Measurements from ENCODE around the gene NABP2. TPM values are rescaled to one million over a fixed set of nuclear protein-coding genes. Genes with fewer than 3 reads are reported as not detected.

The NABP2 gene
- polyA plus RNA-seq, result 54.3 and 79.1 TPM in 2 replicates
- polyA minus RNA-seq, result 25.8 and 25.9 TPM in 2 replicates

DNA sequence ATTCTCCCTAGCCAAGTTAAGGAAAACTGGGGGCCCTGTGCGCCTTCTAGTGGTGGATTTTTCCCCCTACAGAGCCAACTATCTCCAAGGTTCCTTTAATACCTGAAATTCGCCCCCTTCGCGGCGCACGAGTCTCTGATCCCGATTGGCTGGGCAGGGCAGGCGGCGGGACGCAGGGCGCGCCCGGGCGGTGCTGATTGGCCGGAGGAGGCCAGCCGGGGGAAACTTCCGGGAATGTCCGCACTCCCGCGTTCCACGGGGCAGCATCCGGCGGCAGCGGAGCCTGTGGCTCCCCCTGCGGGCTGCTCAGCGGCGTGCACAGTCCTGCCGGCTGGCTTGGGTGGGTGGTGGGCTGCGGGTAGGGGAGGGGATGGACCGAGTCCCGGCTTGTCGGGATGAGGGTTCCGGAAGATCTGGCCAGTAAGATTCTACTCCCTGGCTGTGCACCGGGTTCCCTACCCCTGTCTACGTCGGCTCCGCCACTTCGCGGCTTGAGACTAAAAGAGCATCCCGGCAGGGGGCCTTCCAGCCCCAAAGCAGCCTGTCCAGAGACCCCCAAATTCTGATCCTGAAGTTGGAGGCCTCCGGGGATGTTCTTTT, at the start of gene NABP2:
NABP2 (plus strand) TSS at position 241 of the 600 bp plus-strand sequence. CDS start 515 bp downstream, outside the sequence.
- no peaks in the 10 kb centered on the region for H3K36me3 ChIP-seq (ENCODE audit: insufficient read depth, low read length)
- TF ChIP-seq RAD21 (conservative IDR thresholded peaks at IDR 0.05) (peak; percentile 75), MXI1 (conservative IDR thresholded peaks at IDR 0.05; ENCODE audit: poor library complexity, severe bottlenecking) (peak; percentile 87), EZH2 (IDR thresholded peaks at IDR 0.05; ENCODE audit: borderline replicate concordance, insufficient read depth, low read length, poor library complexity, severe bottlenecking) (no peak), EP300 (conservative IDR thresholded peaks at IDR 0.05; ENCODE audit: poor library complexity, severe bottlenecking) (peak; percentile 46), POLR2AphosphoS5 (IDR thresholded peaks at IDR 0.05) (peak; percentile 68), SMC3 (conservative IDR thresholded peaks at IDR 0.05; ENCODE audit: poor library complexity) (peak; percentile 89), TAF1 (IDR thresholded peaks at IDR 0.05; ENCODE audit: low read depth) (peak; percentile 86)
- TF ChIP-seq, protein P1, sequence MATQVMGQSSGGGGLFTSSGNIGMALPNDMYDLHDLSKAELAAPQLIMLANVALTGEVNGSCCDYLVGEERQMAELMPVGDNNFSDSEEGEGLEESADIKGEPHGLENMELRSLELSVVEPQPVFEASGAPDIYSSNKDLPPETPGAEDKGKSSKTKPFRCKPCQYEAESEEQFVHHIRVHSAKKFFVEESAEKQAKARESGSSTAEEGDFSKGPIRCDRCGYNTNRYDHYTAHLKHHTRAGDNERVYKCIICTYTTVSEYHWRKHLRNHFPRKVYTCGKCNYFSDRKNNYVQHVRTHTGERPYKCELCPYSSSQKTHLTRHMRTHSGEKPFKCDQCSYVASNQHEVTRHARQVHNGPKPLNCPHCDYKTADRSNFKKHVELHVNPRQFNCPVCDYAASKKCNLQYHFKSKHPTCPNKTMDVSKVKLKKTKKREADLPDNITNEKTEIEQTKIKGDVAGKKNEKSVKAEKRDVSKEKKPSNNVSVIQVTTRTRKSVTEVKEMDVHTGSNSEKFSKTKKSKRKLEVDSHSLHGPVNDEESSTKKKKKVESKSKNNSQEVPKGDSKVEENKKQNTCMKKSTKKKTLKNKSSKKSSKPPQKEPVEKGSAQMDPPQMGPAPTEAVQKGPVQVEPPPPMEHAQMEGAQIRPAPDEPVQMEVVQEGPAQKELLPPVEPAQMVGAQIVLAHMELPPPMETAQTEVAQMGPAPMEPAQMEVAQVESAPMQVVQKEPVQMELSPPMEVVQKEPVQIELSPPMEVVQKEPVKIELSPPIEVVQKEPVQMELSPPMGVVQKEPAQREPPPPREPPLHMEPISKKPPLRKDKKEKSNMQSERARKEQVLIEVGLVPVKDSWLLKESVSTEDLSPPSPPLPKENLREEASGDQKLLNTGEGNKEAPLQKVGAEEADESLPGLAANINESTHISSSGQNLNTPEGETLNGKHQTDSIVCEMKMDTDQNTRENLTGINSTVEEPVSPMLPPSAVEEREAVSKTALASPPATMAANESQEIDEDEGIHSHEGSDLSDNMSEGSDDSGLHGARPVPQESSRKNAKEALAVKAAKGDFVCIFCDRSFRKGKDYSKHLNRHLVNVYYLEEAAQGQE (IDR thresholded peaks at IDR 0.05; ENCODE audit: borderline replicate concordance), result peak; percentile 96
- TF ChIP-seq, protein P2, sequence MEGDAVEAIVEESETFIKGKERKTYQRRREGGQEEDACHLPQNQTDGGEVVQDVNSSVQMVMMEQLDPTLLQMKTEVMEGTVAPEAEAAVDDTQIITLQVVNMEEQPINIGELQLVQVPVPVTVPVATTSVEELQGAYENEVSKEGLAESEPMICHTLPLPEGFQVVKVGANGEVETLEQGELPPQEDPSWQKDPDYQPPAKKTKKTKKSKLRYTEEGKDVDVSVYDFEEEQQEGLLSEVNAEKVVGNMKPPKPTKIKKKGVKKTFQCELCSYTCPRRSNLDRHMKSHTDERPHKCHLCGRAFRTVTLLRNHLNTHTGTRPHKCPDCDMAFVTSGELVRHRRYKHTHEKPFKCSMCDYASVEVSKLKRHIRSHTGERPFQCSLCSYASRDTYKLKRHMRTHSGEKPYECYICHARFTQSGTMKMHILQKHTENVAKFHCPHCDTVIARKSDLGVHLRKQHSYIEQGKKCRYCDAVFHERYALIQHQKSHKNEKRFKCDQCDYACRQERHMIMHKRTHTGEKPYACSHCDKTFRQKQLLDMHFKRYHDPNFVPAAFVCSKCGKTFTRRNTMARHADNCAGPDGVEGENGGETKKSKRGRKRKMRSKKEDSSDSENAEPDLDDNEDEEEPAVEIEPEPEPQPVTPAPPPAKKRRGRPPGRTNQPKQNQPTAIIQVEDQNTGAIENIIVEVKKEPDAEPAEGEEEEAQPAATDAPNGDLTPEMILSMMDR (IDR thresholded peaks at IDR 0.05; ENCODE audit: poor library complexity, severe bottlenecking), result peak; percentile 99
- H3K9me2 ChIP-seq (ENCODE audit: insufficient read depth, low read length), result no peaks in the 10 kb centered on the region
- no peaks in the 10 kb centered on the region for H3K27me3 ChIP-seq (ENCODE audit: insufficient read depth, low read depth, low read length)
- peak within 1 kb of the TSS; percentile 71 for H3K4me2 ChIP-seq (ENCODE audit: low read length)
- no peaks in the 10 kb centered on the region for H3K9me3 ChIP-seq (ENCODE audit: low read length)
- peak within 1 kb of the TSS; percentile 59 for H3K27ac ChIP-seq (ENCODE audit: low read length)
- peak within 1 kb of the TSS; percentile 75 for H3K9ac ChIP-seq (ENCODE audit: low read length)
- peaks cover 9% of the 10 kb centered on the region for H3K79me2 ChIP-seq (replicated peaks; ENCODE audit: insufficient read depth, low read length)
- H4K20me1 ChIP-seq (ENCODE audit: insufficient read depth), result no peaks in the 10 kb centered on the region
- peak within 1 kb of the TSS; percentile 49 for H2AFZ ChIP-seq (ENCODE audit: low read depth, low read length)
- peak within 1 kb of the TSS; percentile 74 for H3K4me3 ChIP-seq (ENCODE audit: low read length)
- H3F3A ChIP-seq (ENCODE audit: insufficient read depth, low read length, poor library complexity, severe bottlenecking), result peaks cover 5% of the 10 kb centered on the region

DNA sequence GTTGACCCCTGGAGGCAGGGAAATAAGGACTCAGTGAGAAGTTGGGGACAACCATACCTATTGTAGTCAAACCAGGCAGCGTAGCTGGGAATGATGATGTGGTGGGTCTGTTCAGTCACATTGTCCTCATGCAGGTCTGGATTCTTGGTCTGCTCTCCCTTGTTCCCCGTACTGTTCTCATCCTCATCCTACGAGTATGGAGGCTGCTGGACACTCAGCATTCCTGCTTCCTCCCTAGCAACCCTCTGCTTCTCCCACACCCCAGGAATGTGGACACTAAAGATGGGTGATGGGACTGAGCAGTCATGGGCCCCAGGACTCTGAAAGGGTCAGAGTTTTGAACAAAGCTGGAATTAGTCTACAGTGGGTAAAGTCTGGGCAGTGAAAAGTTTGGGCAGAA, 45.8 kb upstream of the NABP2 start:
- H3K9me3 ChIP-seq (ENCODE audit: low read length), result no peaks in the 10 kb centered on the region
- no peaks in the 10 kb centered on the region for H3F3A ChIP-seq (ENCODE audit: insufficient read depth, low read length, poor library complexity, severe bottlenecking)
- no peaks in the 10 kb centered on the region for H3K9me2 ChIP-seq (ENCODE audit: insufficient read depth, low read length)
- H3K27me3 ChIP-seq (ENCODE audit: insufficient read depth, low read depth, low read length), result no peaks in the 10 kb centered on the region
- H4K20me1 ChIP-seq (ENCODE audit: insufficient read depth), result no peaks in the 10 kb centered on the region
- no peak overlapping the region for H3K4me3 ChIP-seq (ENCODE audit: low read length)
- H3K9ac ChIP-seq (ENCODE audit: low read length), result no peak overlapping the region
- TF ChIP-seq POLR2AphosphoS5 (IDR thresholded peaks at IDR 0.05), result no peak
- no peak overlapping the region for H2AFZ ChIP-seq (ENCODE audit: low read depth, low read length)
- H3K79me2 ChIP-seq (replicated peaks; ENCODE audit: insufficient read depth, low read length), result no peaks in the 10 kb centered on the region
- no peak overlapping the region for H3K4me2 ChIP-seq (ENCODE audit: low read length)
- H3K27ac ChIP-seq (ENCODE audit: low read length), result no peak overlapping the region
- peaks cover 15% of the 10 kb centered on the region for H3K36me3 ChIP-seq (ENCODE audit: insufficient read depth, low read length)

Measured in neural cell (in vitro differentiated cells).